ENCODE measurements around the gene LPCAT3.

Gene LPCAT3

GRCh38 chr12:6928703-6929407, 89.4 kb downstream of the LPCAT3 start (continued):
- no peak for TF ChIP-seq ZNF488 (tag by site-specific recombination; IDR thresholded peaks at IDR 0.05)
- TF ChIP-seq ZNF514 (tag by site-specific recombination; IDR thresholded peaks at IDR 0.05) = no peak
- TF ChIP-seq ZBTB44 (tag by site-specific recombination; IDR thresholded peaks at IDR 0.05) = no peak
- no peak for TF ChIP-seq SALL2 (tag by site-specific recombination; IDR thresholded peaks at IDR 0.05; ENCODE audit: borderline replicate concordance)
- no peak for TF ChIP-seq SP2 (tag by site-specific recombination; IDR thresholded peaks at IDR 0.05)
- no peak for TF ChIP-seq ZNF571 (tag by site-specific recombination; IDR thresholded peaks at IDR 0.05)
- TF ChIP-seq ZNF473 (tag by site-specific recombination; IDR thresholded peaks at IDR 0.05) = no peak
- TF ChIP-seq PATZ1 (tag by site-specific recombination; IDR thresholded peaks at IDR 0.05) = 0 out of 2 replicates have a peak, but pooled peaks have one; percentile 80

- H3K4me1 ChIP-seq (ENCODE audit: control insufficient read depth, insufficient read depth, low read length) = peaks cover 28% of the 10 kb centered on the region
- CTCF ChIA-PET = interaction anchor here (1.7 kb wide), 1 partner anchor 55 kb away, joined by 3 read pairs; the partner anchor contains the start of gene SPSB2
- no peaks in the 10 kb centered on the region for H3K9me3 ChIP-seq (ENCODE audit: control insufficient read depth, insufficient read depth, low read depth, low read length)
- TF ChIP-seq SALL2 (tag by site-specific recombination; IDR thresholded peaks at IDR 0.05; ENCODE audit: borderline replicate concordance) (no peak), WT1 (tag by site-specific recombination; IDR thresholded peaks at IDR 0.05) (no peak), ZFP69B (tag by site-specific recombination; IDR thresholded peaks at IDR 0.05) (0 out of 2 replicates have a peak, but pooled peaks have one; percentile 30), KLF17 (tag by site-specific recombination; IDR thresholded peaks at IDR 0.05) (no peak), GLIS2 (tag by site-specific recombination; IDR thresholded peaks at IDR 0.05) (0 out of 2 replicates have a peak, but pooled peaks have one; percentile 45), ZNF501 (tag by site-specific recombination; IDR thresholded peaks at IDR 0.05) (0 out of 2 replicates have a peak, but pooled peaks have one; percentile 27), SP2 (tag by site-specific recombination; IDR thresholded peaks at IDR 0.05) (peak; percentile 41; the same call in 1 of the 2 replicates), ZNF692 (tag by site-specific recombination; IDR thresholded peaks at IDR 0.05) (peak; percentile 74), ZSCAN4 (tag by site-specific recombination; IDR thresholded peaks at IDR 0.05) (no peak), HOXD13 (CRISPR knock-in tag; IDR thresholded peaks at IDR 0.05; ENCODE audit: borderline replicate concordance) (no peak), GLI2 (tag by site-specific recombination; IDR thresholded peaks at IDR 0.05; ENCODE audit: borderline replicate concordance, low read depth) (no peak), ZBTB17 (tag by site-specific recombination; IDR thresholded peaks at IDR 0.05) (no peak), ZBTB20 (tag by site-specific recombination; IDR thresholded peaks at IDR 0.05) (no peak), ZNF529 (tag by site-specific recombination; IDR thresholded peaks at IDR 0.05; ENCODE audit: insufficient replicate concordance) (no peak), KLF8 (tag by site-specific recombination; IDR thresholded peaks at IDR 0.05) (no peak; the same call in 1 of the 2 replicates), ZSCAN30 (tag by site-specific recombination; IDR thresholded peaks at IDR 0.05) (no peak), ZNF169 (tag by site-specific recombination; IDR thresholded peaks at IDR 0.05) (no peak), ZNF398 (tag by site-specific recombination; IDR thresholded peaks at IDR 0.05) (peak; percentile 82)
- peaks cover 0 to 34% of the 10 kb centered on the region in 2 experiments; a peak in 1 of 3 replicates for H3K36me3 ChIP-seq (ENCODE audit: control insufficient read depth in 2 of 2, insufficient read depth in 1 of 2, low read length in 2 of 2)
- H3K4me3 ChIP-seq (ENCODE audit: low read depth, low read length) = peak overlapping the region; percentile 74
- H3K27ac ChIP-seq (ENCODE audit: extremely low read depth, low read depth, low read length) = peak overlapping the region; percentile 69; the same call in 1 of the 2 replicates
- POLR2A ChIA-PET = interaction anchor here (0.9 to 4.3 kb wide), 3 partner anchors 10 to 160 kb away, joined by 3 to 32 read pairs (median 11); partner anchors contain the start of gene SPSB2
These were observed 90.1 kb downstream of the LPCAT3 start for GRCh38 chr12:6928022-6928702.

Data from HEK293 (cell line).